Medulla oblongata (tissue), 1 donor: ENCODE results near the gene PPP2R3C.
"Not testable (repeated sequence)": the region's sequence is repeated elsewhere in the genome, so short reads cannot be mapped to it uniquely, and the experiment has no call there.

Source experiments
- DNase-seq: peaks from one replicate; pipeline ENCODE4 v3.0.0-alpha.2; 2015; ENCODE audit errors: extremely low spot score

Gene PPP2R3C

GRCh38 chr14:35052637-35053036, 69.2 kb downstream of the PPP2R3C start:
- no peak for DNase-seq

- no peak for DNase-seq
Measured at GRCh38 chr14:35051796-35052195, 70.0 kb downstream of the PPP2R3C start.

DNA sequence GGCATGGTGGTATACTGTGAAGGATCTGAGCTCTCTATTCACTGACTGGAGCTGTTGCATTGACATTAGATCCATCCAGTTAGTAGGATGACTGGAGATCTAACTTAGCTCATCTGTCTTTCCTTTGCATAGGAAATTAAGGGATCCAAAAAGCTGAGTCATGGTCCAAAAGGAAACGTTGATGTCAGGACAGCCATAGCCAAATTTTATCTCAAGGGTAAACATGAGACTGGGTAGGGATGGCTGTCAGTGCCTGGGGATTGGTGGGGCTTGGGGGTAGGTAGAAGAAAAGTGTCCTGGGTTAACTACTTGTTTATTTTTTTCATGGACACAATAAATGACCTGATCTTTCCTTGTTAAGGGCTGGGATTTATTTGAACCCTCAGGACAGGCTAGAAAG, 71.1 kb downstream of the PPP2R3C start:
- DNase-seq, result no peak

- DNase-seq, result no peak
Measured at GRCh38 chr14:35047976-35048513, 73.7 kb downstream of the PPP2R3C start.

DNA sequence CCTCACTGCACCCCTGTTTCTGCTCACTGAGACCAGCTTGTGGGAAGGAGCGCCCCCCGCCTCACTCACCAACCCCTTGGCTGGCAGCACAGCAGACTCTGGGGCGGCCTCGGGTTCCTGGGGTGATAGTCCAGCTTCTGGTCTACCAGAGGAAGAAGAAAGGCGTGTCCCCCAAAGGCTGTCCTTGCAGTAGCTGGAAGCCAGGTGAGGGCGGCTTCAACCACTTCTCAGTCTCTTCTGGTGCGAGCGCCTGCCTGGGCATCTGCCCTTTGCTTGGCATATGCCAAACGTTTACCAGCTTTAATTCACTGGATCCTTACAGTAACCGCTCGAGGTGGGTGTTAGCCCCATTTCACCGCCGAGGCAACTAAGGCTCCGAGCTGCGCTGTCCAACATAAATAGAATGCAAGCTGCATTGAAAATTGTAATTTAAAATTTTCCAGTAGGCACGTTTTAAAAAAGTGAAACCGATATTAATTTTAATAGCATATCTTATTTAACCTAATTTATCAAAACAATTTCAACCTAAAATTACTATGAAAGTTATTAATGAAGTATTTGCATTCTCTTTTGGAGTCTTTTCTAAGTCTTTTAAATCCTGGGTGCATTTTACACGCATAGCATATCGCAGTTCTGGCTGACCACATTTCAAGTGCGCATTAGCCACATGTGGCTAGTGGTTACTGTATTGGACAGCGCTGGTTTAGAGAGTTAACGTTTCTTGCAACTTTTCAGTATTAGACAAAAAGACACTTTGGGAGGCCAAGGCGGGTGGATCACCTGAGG, 74.8 kb downstream of the PPP2R3C start:
- peak; percentile 50 for DNase-seq

GRCh38 chr14:35046048-35046750, 75.6 kb downstream of the PPP2R3C start, which contains the start of gene FAM177A1:
TSS of gene FAM177A1 (plus strand) at chr14:35046272. CDS start at chr14:35046464, 192 bp downstream.
- DNase-seq, result peak; percentile 97

DNA sequence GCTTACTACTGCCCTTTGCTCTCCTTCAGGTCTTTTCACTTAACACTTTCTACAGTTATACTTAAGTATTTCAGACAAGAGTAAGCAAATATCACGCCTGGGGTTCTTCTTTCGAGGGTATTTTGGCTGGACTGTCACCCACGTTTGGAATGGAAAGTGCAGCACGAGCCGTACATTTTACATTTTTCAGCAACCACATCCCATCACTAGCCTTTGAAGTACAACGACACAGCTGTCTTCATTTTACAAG, 76.1 kb downstream of the PPP2R3C start:
- no peak for DNase-seq

DNA sequence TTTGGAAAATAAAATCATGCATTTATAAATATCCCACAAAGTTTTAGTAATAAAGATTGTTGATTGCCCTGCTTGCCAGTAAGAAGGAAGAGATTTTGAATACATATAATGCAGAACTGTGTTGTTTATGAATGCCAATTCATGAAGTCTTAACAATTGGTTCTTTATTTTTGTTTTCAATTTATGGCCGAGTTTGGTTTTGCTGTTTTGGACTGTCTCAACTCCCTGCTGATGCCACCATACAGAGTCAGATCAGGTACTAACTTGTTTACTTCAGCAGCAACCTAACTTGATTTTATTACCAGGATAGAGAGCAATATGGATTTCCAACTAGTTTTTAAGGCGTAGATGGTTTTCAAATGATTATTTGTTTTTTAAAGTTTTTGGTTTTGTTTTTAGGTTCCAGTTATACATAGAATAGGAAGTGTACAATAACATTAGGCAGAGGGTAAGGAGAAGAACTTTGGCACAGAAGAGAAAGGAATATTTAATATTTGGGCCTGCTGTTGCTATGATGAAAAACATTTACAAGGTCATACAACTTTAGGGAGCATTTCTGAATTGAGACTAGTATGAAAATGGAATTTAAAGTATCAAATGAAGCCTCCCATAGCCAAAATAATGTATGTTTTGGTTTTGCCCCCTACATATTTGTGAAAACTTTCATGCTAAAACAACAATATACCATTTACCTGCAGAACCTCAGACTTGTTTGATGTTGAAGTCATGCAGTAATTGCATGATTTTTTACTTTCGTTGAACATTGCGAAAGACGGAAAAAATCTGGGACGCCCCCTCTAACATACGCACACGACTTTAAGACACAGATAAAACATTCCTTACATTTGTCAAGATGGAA, 76.6 kb downstream of the PPP2R3C start:
- peak; percentile 59 for DNase-seq

GRCh38 chr14:35043046-35043445, 78.7 kb downstream of the PPP2R3C start:
- no peak for DNase-seq

DNA sequence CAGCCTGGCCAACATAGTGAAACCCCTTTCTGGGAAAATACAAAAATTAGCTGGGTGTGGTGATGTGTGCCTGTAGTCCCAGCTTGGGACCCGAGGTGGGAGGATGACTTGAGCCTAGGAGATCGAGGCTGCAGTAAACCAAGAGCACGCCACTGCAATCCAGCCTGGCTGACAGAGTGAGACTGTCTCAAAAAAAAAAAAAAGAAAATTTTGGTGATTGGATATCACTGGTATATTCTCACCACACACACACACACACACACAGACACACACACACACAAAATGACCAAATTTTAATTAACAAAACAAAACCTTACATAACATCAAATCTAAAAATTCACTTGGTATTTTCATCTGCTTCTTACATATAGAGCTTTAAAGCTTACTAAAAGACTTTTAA, 79.2 kb downstream of the PPP2R3C start:
- no peak for DNase-seq

- not testable (repeated sequence) for DNase-seq
Measured at GRCh38 chr14:35038312-35038711, 83.5 kb downstream of the PPP2R3C start.
